Astrocyte (in vitro differentiated cells and primary cell): ENCODE results near the gene PPM1A.

Experiments used
- EZH2 ChIP-seq: IDR thresholded peaks from 2 replicates; pipeline ENCODE4 v1.6.1; 2012; ENCODE audit warnings: mild to moderate bottlenecking, low read length, inconsistent platforms; ENCODE audit not compliant: insufficient read depth
- TF ChIP-seq, protein P1 (sequence below): IDR thresholded peaks from 2 replicates; pipeline ENCODE4 v1.5.1; 2011; ENCODE audit warnings: low read depth, mild to moderate bottlenecking, inconsistent platforms, low read length, moderate library complexity; ENCODE audit not compliant: insufficient read depth

DNA sequence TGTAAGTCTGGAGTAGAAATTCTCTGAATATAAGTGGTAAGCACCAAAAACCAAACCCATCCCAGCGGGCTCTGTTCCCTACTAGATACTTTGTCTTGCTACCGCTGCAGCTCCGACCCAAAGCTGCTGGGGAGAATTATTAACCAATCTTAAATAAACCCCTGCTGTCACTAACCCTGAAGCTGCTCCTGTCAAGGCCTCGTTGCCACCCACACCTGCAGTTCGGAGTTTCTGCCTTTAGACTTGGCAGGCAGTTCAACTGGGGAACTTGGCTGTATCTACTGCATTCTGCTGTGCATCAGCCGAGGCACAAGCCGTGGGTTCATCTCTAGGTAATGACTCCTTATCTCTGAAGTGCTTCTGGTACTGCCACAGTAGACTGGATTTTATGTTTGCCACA lies 55.5 kb downstream of the PPM1A start:
- TF ChIP-seq, protein P1, sequence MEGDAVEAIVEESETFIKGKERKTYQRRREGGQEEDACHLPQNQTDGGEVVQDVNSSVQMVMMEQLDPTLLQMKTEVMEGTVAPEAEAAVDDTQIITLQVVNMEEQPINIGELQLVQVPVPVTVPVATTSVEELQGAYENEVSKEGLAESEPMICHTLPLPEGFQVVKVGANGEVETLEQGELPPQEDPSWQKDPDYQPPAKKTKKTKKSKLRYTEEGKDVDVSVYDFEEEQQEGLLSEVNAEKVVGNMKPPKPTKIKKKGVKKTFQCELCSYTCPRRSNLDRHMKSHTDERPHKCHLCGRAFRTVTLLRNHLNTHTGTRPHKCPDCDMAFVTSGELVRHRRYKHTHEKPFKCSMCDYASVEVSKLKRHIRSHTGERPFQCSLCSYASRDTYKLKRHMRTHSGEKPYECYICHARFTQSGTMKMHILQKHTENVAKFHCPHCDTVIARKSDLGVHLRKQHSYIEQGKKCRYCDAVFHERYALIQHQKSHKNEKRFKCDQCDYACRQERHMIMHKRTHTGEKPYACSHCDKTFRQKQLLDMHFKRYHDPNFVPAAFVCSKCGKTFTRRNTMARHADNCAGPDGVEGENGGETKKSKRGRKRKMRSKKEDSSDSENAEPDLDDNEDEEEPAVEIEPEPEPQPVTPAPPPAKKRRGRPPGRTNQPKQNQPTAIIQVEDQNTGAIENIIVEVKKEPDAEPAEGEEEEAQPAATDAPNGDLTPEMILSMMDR: no peak
- no peak for TF ChIP-seq EZH2
